Gastroesophageal sphincter (tissue), 3 donors: ENCODE results near the gene RAG2.

ENCODE experiments used
- CTCF ChIP-seq, 4 experiments: fragments of 200-600 bp in 2 of 4; fragments of 450-650 bp in 2 of 4; sonication (generic) in 1 of 4; IDR thresholded peaks; one replicate each; pipeline ENCODE4 v1.5.1; 2017 to 2019; ENCODE audit warnings: antibody characterized with exemption in 4 of 4, mild to moderate bottlenecking in 2 of 4, moderate library complexity in 2 of 4
- EP300 ChIP-seq: sonication (generic); formaldehyde crosslinking; IDR thresholded peaks from one replicate; pipeline ENCODE4 v1.6.1; 2017; ENCODE audit warnings: antibody characterized with exemption, mild to moderate bottlenecking
- POLR2A ChIP-seq, 2 donors: fragments of 450-650 bp; IDR thresholded peaks; one replicate each; pipeline ENCODE4 v1.6.1; 2017; ENCODE audit warnings: antibody characterized with exemption in 2 of 2, mild to moderate bottlenecking in 2 of 2, moderate library complexity in 1 of 2
- POLR2AphosphoS5 ChIP-seq: sonication (generic); formaldehyde crosslinking; IDR thresholded peaks from one replicate; pipeline ENCODE4 v1.6.1; 2017; ENCODE audit warnings: antibody characterized with exemption

- TF ChIP-seq POLR2A (IDR thresholded peaks at IDR 0.05): no peak
- TF ChIP-seq POLR2AphosphoS5: no peak
- no peak for TF ChIP-seq CTCF (IDR thresholded peaks at IDR 0.05)
- TF ChIP-seq EP300: no peak
These were observed 20.2 kb downstream of the RAG2 start for GRCh38 chr11:36577859-36578258.
